HEK293T (cell line): ENCODE measurements around the gene FBXO28.

Experiments used
- CTCF ChIA-PET: fragments of 350-600 bp; formaldehyde crosslinking; extraction: SDS; loops from one replicate; lab custom pipeline; 2021; ENCODE audit warnings: antibody characterized with exemption, inconsistent platforms; lab: Yijun Ruan, JAX
- POLR2A ChIA-PET: fragments of 350-600 bp; formaldehyde crosslinking; extraction: SDS; loops from one replicate; lab custom pipeline; 2020; ENCODE audit warnings: antibody characterized with exemption, inconsistent platforms; lab: Yijun Ruan, JAX
- DNase-seq: peaks from one replicate; pipeline ENCODE4 v3.0.0; 2012; ENCODE audit warnings: mixed read lengths; ENCODE audit errors: extremely low spot score
- ARNT ChIP-seq: fragments of 450-650 bp; IDR thresholded peaks from 2 replicates; pipeline ENCODE4 v1.6.1; 2017; ENCODE audit warnings: mild to moderate bottlenecking
- BHLHE40 ChIP-seq: fragments of 450-650 bp; IDR thresholded peaks from 2 replicates; pipeline ENCODE4 v1.6.1; 2016; ENCODE audit warnings: mild to moderate bottlenecking, moderate library complexity, borderline replicate concordance
- CTBP1 ChIP-seq: fragments of 450-650 bp; IDR thresholded peaks from 2 replicates; pipeline ENCODE4 v1.6.1; 2016; ENCODE audit warnings: borderline replicate concordance
- ELF4 ChIP-seq: fragments of 450-650 bp; IDR thresholded peaks from 2 replicates; pipeline ENCODE4 v1.6.1; 2017; ENCODE audit warnings: antibody characterized with exemption
- FOXA1 ChIP-seq: fragments of 450-650 bp; IDR thresholded peaks from 2 replicates; pipeline ENCODE4 v1.6.1; 2016; ENCODE audit warnings: mild to moderate bottlenecking
- FOXK2 ChIP-seq: fragments of 450-650 bp; IDR thresholded peaks from 2 replicates; pipeline ENCODE4 v1.6.1; 2016; ENCODE audit warnings: mild to moderate bottlenecking
- FOXM1 ChIP-seq: fragments of 450-650 bp; IDR thresholded peaks from 2 replicates; pipeline ENCODE4 v1.6.1; 2017; ENCODE audit warnings: mild to moderate bottlenecking, borderline replicate concordance
- HDGF ChIP-seq: fragments of 450-650 bp; IDR thresholded peaks from 2 replicates; pipeline ENCODE4 v1.6.1; 2017; ENCODE audit warnings: antibody characterized with exemption, borderline replicate concordance
- L3MBTL2 ChIP-seq: fragments of 450-650 bp; conservative IDR thresholded peaks from 2 replicates; pipeline ENCODE4 v1.6.1; 2016; ENCODE audit warnings: mild to moderate bottlenecking
- LEF1 ChIP-seq: fragments of 450-650 bp; IDR thresholded peaks from 2 replicates; pipeline ENCODE4 v1.6.1; 2017; ENCODE audit warnings: mild to moderate bottlenecking, borderline replicate concordance
- NFRKB ChIP-seq: fragments of 450-650 bp; IDR thresholded peaks from 2 replicates; pipeline ENCODE4 v1.6.1; 2016; ENCODE audit warnings: mild to moderate bottlenecking, moderate library complexity
- SP1 ChIP-seq: fragments of 450-650 bp; IDR thresholded peaks from 2 replicates; pipeline ENCODE4 v1.6.1; 2017
- SUZ12 ChIP-seq: fragments of 450-650 bp; IDR thresholded peaks from 2 replicates; pipeline ENCODE4 v1.6.1; 2016; ENCODE audit warnings: mild to moderate bottlenecking
- TARDBP ChIP-seq: fragments of 450-650 bp; IDR thresholded peaks from 2 replicates; pipeline ENCODE4 v1.6.1; 2016
- ZNF384 ChIP-seq: fragments of 450-650 bp; IDR thresholded peaks from 2 replicates; pipeline ENCODE4 v1.6.1; 2016
- TF ChIP-seq, protein P1 (sequence below): fragments of 450-650 bp; IDR thresholded peaks from 2 replicates; pipeline ENCODE4 v1.6.1; 2016

The FBXO28 gene

DNA sequence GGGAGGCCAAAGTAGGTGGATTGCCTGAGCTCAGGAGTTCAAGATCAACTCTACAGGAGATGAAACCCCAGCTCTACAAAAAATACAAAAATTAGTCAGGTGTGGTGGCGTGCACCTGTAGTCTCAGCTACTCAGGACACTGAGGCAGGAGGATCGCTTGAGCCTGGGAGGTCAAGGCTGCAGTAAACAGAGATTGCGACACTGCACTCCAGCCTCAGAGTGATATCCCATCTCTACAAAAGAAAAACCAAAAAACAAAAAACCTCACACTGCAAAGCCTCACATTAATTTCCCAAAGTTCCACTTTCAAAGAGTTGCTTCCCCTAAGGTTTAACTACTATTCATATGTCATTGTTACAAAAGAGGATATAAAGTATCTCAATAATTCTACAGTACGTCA is 29.0 kb upstream of the FBXO28 start:
- ChIA-PET POLR2A (no interaction called here), CTCF (interaction anchor here (0.7 to 1.6 kb wide), 2 partner anchors 15 to 1560 kb away, joined by 3 to 5 read pairs; no protein-coding TSS in a partner anchor)
- TF ChIP-seq ELF4 (no peak), SUZ12 (no peak), L3MBTL2 (no peak), FOXA1 (no peak), CTBP1 (no peak), BHLHE40 (no peak), SP1 (no peak), NFRKB (no peak), TARDBP (no peak), FOXK2 (no peak), LEF1 (no peak), HDGF (no peak), ARNT (no peak), ZNF384 (no peak), FOXM1 (no peak)
- TF ChIP-seq, protein P1, sequence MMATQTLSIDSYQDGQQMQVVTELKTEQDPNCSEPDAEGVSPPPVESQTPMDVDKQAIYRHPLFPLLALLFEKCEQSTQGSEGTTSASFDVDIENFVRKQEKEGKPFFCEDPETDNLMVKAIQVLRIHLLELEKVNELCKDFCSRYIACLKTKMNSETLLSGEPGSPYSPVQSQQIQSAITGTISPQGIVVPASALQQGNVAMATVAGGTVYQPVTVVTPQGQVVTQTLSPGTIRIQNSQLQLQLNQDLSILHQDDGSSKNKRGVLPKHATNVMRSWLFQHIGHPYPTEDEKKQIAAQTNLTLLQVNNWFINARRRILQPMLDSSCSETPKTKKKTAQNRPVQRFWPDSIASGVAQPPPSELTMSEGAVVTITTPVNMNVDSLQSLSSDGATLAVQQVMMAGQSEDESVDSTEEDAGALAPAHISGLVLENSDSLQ = no peak
- no peak for DNase-seq

DNA sequence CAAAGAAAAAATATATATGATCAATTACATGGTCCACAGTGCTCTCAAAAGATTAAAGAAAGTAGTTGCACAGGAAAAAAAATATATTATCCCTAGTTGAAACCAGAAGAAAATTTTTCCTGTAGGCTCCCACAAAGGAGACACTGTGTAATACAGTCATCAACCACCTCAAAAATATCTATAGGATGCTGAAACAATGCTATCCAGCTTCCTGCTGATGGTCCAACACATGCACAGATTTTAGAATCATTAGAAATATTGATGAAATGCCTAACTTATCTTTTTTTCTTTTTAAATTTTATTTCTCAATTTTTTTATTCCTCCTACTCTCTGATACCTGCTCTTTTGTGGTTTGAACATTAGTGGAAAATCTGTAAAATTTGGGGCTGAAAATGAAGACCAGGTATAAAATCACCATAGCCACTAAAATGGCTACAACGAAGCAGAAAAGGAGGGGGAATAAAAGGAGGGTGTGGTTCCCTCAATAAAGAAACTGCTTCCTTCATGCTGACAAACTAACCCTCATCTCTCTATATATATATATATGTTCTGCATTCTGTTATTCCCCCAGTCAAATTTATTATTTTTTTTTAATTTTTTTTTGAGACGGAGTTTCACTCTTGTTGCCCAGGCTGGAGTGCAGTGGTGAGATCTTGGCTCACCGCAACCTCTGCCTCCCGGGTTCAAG is 28.3 kb upstream of the FBXO28 start:
- ChIA-PET POLR2A (no interaction called here), CTCF (no interaction called here)
- TF ChIP-seq SP1 (no peak), NFRKB (no peak), LEF1 (no peak), CTBP1 (no peak), ELF4 (no peak), SUZ12 (no peak), FOXK2 (no peak), FOXA1 (no peak), BHLHE40 (no peak), L3MBTL2 (no peak), HDGF (no peak), TARDBP (no peak), ARNT (no peak)
- TF ChIP-seq, protein P1 = no peak
- no peak for DNase-seq

DNA sequence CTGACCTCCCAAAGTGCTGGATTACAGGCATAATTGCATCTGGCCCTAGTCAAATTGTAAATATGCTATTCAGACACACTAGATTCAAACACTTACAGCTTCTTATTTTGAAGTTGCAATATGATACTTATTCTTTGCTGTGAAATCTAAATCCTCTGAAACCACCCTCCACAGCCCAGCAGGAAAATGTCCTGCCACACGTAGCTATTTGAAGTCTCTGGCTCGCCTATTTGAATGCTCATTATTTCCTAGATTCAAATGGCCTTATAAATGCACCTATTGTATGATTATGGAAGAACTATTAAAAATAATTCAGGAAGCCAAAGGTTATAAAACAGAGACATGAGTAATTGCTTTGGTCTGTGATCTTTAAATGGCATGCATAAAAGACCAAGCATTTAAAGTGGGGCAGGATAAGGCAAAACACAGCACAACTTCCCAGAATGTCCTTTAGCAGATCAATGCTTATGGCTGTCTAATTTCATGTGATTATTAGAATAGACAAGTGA is 26.6 kb upstream of the FBXO28 start:
- CTCF ChIA-PET = no interaction called here

DNA sequence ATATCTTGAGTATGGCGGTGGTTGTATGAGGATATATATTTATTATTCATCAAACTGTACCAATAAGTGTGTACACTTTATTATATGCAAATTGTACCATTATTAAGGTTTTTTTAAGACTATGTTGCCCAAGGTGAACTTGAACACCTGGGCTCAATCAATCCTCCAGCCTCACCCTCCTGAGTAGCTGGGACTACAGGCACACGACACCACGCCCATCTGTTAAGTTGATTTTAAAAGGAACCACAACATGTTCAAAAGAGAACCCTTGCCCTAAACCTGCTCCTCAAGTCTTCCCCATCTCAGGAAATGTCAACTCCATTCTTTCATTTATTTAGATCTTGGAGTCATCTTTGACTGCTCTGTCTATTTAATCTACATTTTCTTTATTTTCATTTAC is 24.3 kb upstream of the FBXO28 start:
- ChIA-PET CTCF (interaction anchor here (0.9 kb wide), 1 partner anchor 9 kb away, joined by 4 read pairs; no protein-coding TSS in a partner anchor), POLR2A (no interaction called here)
- TF ChIP-seq ZNF384 (no peak), LEF1 (no peak), BHLHE40 (no peak), ELF4 (no peak), L3MBTL2 (no peak), SP1 (no peak)
- TF ChIP-seq, protein P1 = no peak
- DNase-seq = no peak

More for the DNA sequence above, 26.6 kb upstream of the FBXO28 start:
- POLR2A ChIA-PET = no interaction called here
- DNase-seq = no peak
- TF ChIP-seq FOXM1 = no peak
- TF ChIP-seq ZNF384 = no peak
- no peak for TF ChIP-seq ARNT
- no peak for TF ChIP-seq FOXK2
- TF ChIP-seq CTBP1 = no peak
- no peak for TF ChIP-seq SUZ12
- TF ChIP-seq ELF4 = no peak

DNA sequence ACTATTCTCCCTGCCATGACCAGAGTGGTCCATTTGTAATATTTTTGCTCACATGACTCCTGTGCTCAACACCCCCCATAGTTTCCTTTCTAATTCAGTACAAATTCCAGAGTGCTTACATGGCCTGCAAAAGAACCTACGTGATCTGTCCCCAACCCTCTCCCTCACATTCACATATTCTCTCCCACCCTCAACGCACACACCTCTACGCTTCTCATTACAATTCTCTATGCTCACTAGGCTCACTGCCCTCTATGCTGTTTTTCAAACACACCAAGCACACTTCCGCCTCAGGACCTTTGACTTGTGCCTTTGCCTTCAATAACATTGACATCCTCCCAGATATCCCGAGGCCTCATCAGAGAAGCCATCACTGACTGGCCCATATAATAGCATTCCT is 23.8 kb upstream of the FBXO28 start:
- no peak for TF ChIP-seq ZNF384
- no peak for TF ChIP-seq BHLHE40
- TF ChIP-seq ELF4 = no peak
- no peak for TF ChIP-seq FOXK2
- TF ChIP-seq L3MBTL2 = no peak
- TF ChIP-seq ARNT = no peak
- TF ChIP-seq HDGF = no peak
- TF ChIP-seq NFRKB = no peak
- TF ChIP-seq, protein P1 = no peak
- TF ChIP-seq LEF1 = no peak
- no peak for TF ChIP-seq FOXA1
- TF ChIP-seq TARDBP = no peak
- TF ChIP-seq SP1 = no peak
- no peak for TF ChIP-seq SUZ12
- TF ChIP-seq FOXM1 = no peak
- POLR2A ChIA-PET = no interaction called here
- DNase-seq = no peak
- CTCF ChIA-PET = no interaction called here

DNA sequence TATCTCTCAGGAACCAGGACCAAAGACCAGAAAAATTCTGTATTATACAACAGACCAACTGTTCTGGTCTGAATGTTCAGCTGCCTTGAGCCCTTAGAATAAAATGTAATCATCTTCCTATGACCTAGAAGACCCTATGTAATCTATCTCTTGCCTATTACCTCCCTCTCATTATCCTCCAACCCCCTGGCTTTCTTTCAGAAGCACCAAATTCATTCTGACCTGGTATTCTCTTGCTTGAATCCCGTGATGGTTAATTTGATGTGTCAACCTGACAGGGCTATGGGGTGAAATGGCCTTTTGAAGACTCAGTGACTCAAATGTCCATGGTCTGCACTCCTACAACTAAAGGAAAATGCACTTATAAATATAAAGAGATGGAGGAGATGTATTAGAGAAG is 21.8 kb upstream of the FBXO28 start:
- ChIA-PET CTCF (no interaction called here), POLR2A (no interaction called here)
- no peak for TF ChIP-seq CTBP1
- no peak for TF ChIP-seq LEF1

More for the DNA sequence above, 21.8 kb upstream of the FBXO28 start:
- no peak for DNase-seq
